Measurements from ENCODE around the gene MTA1. TPM values are rescaled to one million over a fixed set of nuclear protein-coding genes. Genes with fewer than 3 reads are reported as not detected.

The MTA1 gene
- total and polyA plus RNA-seq, 10 of the 15 experiments (the other 5 are each of a cell fraction or from before 2014, with no cell fraction given), result 0.14 to 162 (median 30.6) TPM

- RAD21 ChIA-PET (ENCODE audit: unreplicated experiment), result no interaction called here
- POLR2A ChIA-PET, result interaction anchor here (0.6 kb wide), 1 partner anchor 561 kb away, joined by 5 read pairs; no protein-coding TSS in a partner anchor
Measured at GRCh38 chr14:105476831-105477659, 57.4 kb downstream of the MTA1 start.

More at GRCh38 chr14:105476831-105477659, 57.4 kb downstream of the MTA1 start:
- 37% methylated on average over 16 of the region's 16 CpGs for WGBS (ENCODE audit: insufficient coverage, insufficient replicate concordance, low lambda C conversion rate, missing lambda C conversion rate)
- no peaks in the 10 kb centered on the region; the same call in 2 of the 3 replicates for H3K9me3 ChIP-seq (replicated peaks; ENCODE audit: control insufficient read depth, insufficient read depth, low read length)
- H3K4me1 ChIP-seq (ENCODE audit: control insufficient read depth, insufficient read depth, low read length), result peaks cover 13% of the 10 kb centered on the region
- peaks cover 4 to 11% of the 10 kb centered on the region in 2 experiments; a peak in 3 of 4 replicates for H3K27me3 ChIP-seq (replicated peaks in 1 of 2; ENCODE audit: control insufficient read depth in 2 of 2, insufficient read depth in 2 of 2, low read length in 1 of 2)
- in situ Hi-C loops (cut with MboI) (no loop called here), intact Hi-C loops (cut with micrococcal nuclease; ENCODE audit: unreplicated experiment) (no loop called here)
- BruUV-seq (replicated peaks), result no TSS peak
- DNase-seq (ENCODE audit: low read depth, low spot score) (no peak), FAIRE-seq (no peak), ATAC-seq (no peak)
- 0 out of 2 replicates have a peak, but pooled peaks have one; percentile 3 for TF ChIP-seq TCF12 (IDR thresholded peaks at IDR 0.05; ENCODE audit: low read depth, low read length)
- TF ChIP-seq ZBTB4 (CRISPR knock-in tag; IDR thresholded peaks at IDR 0.05), result no peak
- ChIA-PET CTCF (interaction anchor here (1.2 kb wide), 1 partner anchor 13 kb away, joined by 4 read pairs; no protein-coding TSS in a partner anchor), SMC1A (ENCODE audit: uncharacterized antibody, unreplicated experiment) (no interaction called here)
- no peak overlapping the region for H3K9ac ChIP-seq (ENCODE audit: control insufficient read depth, insufficient read depth, low read length)
- no peaks in the 10 kb centered on the region for H3K36me3 ChIP-seq (ENCODE audit: control insufficient read depth in 2 of 2, insufficient read depth in 2 of 2, low read length in 1 of 2)
- no peak overlapping the region for H2AFZ ChIP-seq (ENCODE audit: control insufficient read depth, low read depth, low read length)
- H3K79me2 ChIP-seq (ENCODE audit: control insufficient read depth, insufficient read depth, low read length), result no peaks in the 10 kb centered on the region
- H3K4me3 ChIP-seq, result no peak overlapping the region
- H4K20me1 ChIP-seq (ENCODE audit: control insufficient read depth, insufficient read depth), result no peaks in the 10 kb centered on the region
- no peak overlapping the region for H3K27ac ChIP-seq (ENCODE audit: control insufficient read depth, insufficient read depth)
- no peak overlapping the region for H3K4me2 ChIP-seq (ENCODE audit: control insufficient read depth, insufficient read depth)
